Measurements from ENCODE around the gene THYN1.
"Not testable (repeated sequence)": the region's sequence is repeated elsewhere in the genome, so short reads cannot be mapped to it uniquely, and the experiment has no call there.

THYN1 gene

DNA sequence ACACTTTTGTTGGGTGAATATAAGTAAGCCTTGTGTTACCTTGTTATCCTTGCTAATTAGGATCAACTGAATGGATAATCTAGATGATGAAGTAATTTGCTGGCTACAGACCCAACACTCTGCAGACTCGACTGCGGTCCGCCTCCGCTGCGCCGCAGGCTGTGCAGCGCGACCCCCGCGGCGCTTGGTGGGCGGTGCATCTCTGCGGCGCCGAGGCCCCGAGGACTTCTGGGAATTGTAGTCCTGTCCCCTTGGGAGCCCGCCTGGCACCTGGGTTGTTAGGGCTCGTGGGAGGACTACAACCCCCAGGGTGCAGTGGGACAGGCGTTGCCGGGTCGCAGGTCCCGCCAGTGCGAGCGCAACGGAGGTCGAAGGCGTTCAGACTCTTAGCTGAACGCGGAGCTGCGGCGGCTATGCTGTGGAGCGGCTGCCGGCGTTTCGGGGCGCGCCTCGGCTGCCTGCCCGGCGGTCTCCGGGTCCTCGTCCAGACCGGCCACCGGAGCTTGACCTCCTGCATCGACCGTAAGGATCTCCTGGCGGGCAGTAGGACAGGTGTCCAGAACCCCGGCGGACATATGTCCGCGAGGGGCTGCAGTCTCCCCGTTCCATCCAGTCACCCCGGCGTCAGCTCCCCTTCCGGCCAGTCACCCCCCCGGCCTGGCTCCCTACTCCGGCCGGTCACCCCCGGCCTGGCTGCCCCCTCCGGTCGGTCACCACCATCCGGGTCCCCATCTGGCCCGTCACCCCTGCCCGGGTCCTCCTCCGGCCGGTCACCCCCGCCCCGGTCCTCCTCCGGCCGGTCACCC is at the start of gene THYN1, which contains the start of gene ACAD8:
Gene THYN1 (minus strand): TSS at position 165 of the 806 bp plus-strand sequence. CDS start 470 bp downstream, outside the sequence.
Gene ACAD8 (plus strand): TSS at position 381 of the 806 bp plus-strand sequence. CDS start 33 bp downstream, at position 414.
- DNase-seq (ENCODE audit: low read depth in 2 of 2) = peak; percentile 89

DNA sequence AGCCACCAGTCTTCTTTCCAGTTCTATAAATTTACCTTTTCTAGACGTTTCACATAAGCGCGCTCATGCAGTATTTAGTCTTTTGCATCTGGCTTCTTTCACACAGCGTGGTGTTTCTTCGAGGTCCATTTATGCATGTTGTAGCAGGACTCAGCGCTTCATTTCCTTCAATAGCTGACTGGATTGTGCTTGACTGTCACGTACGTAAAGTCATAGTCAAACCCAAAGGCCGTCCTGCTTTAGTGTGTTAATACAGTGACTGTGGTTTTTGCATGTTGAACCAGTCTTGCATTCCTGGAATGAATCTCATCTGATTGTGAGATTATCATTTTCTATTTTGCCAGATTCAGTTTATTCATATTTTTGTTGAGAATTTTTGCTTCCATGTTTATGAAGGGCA is 41.5 kb upstream of the THYN1 start:
- no peak for DNase-seq (ENCODE audit: low read depth in 2 of 2)

DNA sequence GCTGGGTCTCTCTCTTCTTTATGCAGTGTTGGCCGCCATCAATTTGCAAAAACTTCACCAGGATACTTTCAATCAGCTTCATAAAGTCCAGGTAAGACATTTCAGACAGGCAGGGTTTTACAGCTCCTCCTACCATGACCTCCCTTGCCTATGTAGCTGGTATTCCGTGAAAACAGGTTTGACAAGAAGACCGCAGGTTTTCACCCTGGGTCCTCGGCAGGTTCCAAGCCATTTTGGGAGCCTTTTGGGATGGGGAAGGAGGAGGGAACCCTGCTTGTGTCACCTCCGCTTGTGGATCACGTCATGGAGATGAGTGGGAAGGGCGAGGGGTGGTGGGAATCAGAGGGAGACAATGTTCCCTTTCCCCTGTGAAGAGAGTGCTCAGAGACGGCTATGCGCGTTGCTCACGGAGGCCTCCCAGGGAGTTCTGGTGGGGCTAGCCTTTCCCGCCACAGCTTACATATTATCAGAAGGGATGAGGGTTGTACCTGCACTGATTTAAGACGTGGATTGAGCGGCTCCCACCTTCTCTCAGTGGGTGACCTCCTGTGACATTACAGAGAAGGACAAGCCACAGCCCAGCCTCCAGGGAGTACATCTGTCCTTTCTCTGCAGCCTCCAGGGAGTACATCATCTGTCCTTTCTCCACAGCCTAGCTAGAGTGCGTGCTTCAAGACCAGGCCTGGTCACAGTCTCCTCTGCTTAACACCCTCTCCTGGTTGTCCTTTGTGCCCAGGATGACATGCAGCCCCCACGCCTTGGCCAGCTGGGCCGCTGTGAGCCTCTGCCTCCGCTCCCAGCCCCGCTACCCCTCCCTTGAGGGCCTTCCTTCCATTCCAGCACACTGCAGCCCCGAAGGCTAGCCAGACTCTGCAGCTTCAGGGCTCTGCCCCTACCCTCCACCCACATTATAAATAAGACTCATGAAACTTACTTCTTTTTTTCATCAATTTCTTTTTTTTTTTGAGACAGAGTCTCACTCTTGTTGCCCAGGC is 40.3 kb upstream of the THYN1 start:
- no peak for DNase-seq (ENCODE audit: low read depth in 2 of 2)

DNA sequence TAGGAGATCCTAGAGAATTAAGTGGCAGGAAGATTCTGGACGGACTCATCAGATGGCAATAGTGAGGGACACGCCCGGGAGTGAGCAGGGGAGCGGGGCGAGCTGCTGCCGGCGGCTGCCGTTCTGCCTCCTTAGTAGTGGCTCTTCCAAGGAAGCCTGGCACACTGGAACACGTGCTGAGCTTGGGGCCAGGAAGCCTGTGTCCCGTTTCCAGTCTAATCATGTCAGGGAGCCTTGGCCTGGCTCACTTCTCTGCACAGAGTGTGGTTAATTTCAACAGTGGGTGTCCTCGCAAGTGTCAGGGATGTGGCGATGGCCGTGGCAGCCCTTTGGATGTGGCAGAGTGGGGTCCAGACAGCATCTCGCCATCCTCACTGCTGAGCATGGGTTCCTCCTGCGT is 39.5 kb upstream of the THYN1 start:
- DNase-seq (ENCODE audit: low read depth in 2 of 2) = no peak

DNA sequence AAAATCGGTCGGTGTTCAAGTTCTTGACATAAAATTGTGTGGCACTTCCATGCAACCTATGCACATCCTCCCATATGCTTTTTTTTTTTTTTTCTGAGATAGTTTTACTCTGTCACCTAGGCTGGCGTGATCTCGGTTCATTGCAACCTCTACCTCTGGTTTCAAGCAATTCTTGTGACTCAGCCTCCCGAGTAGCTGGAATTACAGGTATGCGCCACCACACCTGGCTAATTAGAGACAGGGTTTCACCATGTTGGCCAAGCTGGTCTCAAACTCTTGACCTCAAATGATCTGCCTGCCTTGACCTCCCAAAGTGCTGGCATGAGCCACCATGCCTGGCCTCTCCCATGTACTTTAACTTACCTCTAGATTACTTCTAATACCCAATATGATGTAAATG is 38.0 kb upstream of the THYN1 start:
- DNase-seq (ENCODE audit: low read depth in 2 of 2) = no peak

DNA sequence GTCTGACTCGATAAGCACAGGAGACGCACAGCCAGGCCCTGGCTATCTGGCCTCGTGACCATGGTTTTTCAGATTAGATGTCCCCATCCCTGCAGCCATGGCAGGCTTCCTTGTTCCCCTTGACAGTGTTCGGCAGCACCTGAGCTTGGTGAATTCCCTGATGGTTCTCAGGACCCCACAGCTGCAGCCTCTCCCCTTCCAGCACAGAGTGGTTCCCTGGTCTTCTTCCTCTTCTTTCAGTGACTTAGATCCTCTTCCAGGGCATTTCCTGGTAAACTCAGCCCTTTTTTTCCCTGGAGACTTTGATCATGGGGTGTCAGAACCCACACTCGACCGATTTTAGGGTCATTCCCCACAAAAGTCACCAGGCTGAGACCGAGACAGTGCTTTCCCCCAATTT is 37.5 kb upstream of the THYN1 start:
- no peak for DNase-seq (ENCODE audit: low read depth in 2 of 2)

DNA sequence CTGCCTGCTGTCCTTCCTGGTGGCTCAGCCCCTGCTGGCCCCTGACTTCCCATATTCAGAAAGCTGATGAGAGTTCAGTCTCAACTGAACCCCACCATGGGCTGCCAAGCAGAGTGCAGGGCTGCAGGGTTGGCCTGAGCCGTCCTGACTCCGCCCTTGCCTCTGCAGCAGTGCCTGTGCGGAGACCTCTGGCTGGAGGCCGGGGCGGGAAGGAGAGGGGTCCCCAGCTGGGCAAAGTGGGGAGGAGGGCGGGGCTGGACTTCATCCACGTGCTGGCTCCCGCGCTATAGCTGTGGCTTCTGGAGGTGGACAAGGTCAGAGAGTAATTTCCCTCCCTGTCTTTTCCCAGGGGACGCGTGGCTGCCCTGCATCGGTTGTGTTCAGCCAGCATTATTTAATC is 36.6 kb upstream of the THYN1 start:
- DNase-seq (ENCODE audit: low read depth in 2 of 2) = no peak

DNA sequence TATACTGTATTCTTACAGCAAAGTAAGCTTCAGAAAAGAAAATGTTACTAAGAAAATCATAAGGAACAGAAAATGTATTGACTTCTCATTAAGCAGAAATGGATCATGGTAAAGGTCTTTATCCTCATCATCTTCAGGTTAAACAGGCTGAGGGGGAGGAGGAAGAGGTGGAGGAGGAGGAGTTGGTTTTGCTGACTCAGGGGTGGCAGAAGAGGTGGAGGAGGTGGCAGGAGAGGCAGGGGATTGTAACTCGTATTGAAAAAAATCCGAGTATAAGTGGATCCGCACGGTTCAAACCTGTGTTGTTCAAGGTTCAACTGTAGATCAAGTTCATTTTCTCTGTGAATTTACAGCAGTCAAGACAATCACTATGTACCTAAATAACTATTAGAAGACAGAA is 36.0 kb upstream of the THYN1 start:
- no peak for DNase-seq (ENCODE audit: low read depth in 2 of 2)

DNA sequence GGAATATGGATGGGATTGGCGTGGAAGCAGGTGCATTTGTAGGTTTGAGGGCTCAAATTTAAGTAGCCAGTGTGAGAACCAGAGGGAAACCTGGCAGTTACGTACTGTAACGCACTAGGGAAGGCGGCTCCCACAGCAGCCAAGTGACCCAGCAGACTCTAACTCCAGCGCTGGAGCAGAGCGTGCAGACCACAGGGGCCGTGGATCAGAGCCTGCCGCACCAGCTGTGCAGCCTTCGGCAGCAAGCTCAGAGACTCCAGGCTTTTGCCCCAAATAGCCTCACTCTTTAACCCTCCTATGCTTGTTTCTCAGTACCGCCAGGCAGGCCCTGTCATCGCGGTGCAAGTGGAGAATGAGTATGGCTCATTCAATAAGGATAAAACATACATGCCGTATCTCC is 35.3 kb upstream of the THYN1 start:
- DNase-seq (ENCODE audit: low read depth in 2 of 2) = no peak

DNA sequence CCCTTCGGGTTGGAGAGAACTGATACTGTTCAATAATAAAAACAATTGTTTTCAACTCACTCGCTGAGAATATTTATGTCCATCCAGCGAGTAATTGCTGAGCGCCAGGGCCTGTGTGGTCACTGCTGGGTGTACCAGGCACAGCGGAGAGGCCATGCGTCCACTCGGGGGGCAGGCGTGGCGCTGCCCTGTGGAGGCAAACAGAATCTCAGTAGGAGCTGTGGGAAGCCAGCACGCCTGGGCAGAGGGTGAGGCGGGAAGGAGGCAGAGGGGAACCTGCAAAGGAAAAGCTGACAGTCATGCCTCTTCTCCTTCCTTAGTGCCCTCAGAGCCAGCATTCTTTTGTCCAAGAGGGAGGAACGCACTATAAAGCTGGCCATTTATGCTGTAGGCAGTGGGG is 34.4 kb upstream of the THYN1 start:
- DNase-seq (ENCODE audit: low read depth in 2 of 2) = no peak

DNA sequence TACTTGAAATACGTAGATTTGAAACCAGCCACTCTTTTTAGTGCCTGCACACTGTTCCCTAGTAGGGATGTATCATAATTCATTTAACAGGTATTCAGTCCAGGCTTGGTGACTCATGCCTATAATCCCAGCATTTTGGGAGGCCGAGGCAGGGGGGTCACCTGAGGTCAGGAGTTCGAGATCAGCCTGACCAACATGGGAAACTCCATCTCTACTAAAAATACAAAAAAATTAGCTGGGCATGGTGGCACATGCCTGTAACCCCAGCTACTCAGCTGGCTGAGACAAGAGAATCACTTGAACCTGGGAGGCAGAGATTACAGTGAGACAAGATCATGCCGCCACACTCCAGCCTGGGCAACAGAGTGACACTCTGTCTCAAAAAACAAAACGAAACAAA is 31.2 kb upstream of the THYN1 start:
- not testable (repeated sequence) for DNase-seq (ENCODE audit: low read depth in 2 of 2)

DNA sequence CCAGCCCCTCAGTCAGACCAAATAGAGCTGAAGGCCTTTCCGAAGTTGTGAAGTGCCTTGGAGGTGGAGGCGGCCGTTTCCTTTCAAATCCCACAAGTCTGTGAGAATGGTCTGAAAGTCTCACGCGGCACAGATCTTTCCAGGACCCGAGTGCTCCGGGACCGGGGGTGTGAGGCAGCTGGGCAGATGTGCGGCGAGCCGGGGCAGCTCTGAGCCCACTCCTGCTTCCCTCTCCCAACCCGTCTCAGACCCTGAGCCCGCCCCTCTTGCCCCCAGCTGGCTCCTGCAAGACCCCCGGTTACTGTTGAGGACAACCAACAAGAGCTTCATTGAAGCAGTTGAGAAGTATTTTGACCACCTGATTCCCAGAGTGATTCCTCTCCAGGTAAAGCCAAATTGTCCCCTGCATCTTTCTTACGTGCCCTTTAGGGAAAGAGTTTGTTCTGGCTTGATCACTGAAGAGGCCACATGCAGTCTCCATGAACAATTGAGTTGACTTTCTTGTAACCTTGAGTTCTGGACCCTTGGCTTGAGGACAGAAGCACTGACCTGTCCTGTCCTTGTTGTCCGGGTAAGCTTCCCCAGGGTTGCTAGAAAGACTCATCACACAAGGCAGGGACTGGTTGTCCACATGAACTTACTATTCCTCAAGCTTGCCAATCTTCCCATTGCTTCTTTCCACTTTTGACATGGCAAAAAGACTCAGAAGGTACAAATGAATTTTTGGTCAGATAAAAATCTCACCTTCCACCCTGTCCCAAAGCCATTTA is 30.5 kb upstream of the THYN1 start:
- no peak for DNase-seq (ENCODE audit: low read depth in 2 of 2)

DNA sequence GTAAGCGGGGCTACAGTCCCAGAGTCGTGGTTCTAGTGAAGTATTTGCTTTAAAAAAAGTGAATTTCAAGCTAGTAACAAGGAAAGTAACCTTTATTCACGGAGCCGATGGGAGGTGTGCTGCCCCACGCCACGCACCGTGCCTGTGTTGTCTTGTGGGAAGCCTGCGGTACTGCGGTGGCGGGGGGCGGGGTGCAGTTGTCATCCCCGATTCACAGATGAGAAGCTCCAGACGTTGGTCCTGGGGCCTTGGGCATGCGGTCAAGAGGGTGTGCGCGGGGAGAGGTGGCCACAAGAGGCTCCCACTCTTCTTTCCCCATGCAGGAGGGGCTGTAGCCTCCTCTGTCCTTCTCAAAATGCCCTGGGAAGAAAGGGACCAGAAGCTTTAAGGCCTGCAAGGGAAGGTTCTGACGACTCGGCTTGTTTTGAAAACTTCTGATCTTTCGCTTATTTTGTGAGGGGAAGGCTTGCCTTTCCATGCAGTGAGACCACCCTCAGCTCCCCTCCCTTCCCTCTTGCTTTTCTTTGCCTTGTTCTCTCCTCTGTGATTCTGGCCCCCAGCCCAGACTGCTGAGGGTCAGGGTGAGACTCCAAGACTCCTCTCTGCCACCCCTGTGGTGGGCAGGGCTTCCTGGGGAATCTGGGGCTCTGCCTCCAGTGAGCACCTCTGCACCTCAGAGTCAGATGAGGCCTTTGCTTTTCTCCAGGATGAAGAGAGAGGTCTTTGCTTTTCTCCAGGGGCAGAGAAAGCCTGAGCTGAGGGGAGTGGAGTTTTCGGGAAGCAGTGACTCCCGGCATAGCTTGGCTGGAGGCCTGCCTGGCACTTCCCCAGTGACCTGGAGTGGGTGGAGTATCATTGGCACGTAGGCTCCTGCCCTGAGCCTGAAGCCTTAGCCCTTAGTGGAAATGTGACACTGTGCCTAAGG is 29.2 kb upstream of the THYN1 start:
- DNase-seq (ENCODE audit: low read depth in 2 of 2) = no peak

DNA sequence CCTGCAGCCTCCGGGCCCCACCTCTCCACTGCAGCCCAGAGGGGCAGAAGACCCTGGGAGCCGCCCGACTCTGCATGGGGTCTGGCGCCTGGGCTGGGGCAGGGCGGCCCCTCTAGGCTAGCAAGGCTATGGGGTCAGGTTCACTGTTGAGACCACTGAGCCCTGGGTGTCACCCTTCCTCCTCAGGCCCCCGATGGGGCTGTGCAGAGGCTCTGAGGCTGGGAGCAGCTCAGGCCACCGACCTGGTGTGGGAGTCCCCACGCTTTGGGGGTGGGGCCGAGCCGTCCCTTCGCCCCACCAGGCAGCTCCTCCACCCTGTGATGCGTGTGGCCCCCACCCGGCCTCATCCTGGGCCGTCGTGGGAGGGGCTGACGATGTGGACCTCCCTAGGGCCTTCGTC is 28.5 kb upstream of the THYN1 start:
- not testable (repeated sequence) for DNase-seq (ENCODE audit: low read depth in 2 of 2)

DNA sequence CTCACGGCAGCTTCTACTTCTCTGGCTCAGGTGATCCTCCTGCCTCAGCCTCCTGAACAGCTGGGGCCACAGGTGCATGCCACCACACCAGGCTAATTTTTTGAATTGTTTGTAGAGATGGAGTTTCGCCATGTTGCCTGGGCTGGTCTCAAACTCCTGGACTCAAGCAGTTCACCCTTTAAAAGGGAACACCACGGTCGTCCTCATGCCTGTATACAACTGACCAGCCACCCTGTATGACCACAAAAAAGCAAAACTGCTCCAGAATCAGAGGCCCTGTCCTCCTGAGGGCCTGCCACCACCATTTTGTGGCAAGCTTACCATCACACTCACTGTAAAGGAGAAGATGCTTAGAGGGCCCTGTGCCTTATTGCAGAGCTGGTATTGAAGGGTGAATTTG is 25.2 kb upstream of the THYN1 start:
- no peak for DNase-seq (ENCODE audit: low read depth in 2 of 2)

DNA sequence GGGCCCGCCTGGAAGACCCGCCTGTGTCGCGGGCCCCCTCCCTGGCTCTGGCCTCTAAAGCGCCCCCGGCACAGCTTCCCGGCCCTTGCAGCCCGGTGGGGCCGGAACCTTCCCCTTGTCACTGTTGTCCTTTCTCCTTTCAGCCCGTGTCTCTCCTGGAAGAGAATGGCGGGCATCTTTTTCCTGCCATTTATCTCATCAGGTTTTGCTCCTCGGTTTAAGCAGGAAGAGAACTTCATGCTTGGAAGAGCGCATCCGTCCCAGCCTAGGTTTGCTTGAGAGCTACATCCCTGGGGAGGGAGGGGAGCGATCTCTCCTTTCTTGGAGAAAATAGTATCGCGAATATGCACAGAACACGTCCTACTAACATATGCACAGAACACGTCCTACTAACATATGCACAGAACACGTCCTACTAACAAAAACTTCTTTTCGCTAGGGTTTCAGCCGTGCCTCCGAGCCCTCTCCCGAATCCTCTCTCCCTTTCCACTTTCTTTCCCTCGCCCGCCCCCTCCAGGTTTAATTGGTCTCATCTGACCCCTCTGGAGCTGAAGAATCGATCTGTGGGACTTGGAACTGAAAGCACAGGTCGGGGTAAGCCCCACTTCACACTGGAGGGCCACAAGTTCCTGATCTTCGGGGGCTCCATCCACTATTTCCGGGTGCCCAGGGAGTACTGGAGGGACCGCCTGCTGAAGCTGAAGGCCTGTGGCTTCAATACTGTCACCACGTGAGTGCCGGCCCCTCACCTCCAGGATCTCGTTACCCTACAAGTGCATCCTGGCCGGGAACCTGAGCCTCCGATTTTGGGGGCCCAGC is 24.2 kb upstream of the THYN1 start:
- DNase-seq (ENCODE audit: low read depth in 2 of 2) = no peak

DNA sequence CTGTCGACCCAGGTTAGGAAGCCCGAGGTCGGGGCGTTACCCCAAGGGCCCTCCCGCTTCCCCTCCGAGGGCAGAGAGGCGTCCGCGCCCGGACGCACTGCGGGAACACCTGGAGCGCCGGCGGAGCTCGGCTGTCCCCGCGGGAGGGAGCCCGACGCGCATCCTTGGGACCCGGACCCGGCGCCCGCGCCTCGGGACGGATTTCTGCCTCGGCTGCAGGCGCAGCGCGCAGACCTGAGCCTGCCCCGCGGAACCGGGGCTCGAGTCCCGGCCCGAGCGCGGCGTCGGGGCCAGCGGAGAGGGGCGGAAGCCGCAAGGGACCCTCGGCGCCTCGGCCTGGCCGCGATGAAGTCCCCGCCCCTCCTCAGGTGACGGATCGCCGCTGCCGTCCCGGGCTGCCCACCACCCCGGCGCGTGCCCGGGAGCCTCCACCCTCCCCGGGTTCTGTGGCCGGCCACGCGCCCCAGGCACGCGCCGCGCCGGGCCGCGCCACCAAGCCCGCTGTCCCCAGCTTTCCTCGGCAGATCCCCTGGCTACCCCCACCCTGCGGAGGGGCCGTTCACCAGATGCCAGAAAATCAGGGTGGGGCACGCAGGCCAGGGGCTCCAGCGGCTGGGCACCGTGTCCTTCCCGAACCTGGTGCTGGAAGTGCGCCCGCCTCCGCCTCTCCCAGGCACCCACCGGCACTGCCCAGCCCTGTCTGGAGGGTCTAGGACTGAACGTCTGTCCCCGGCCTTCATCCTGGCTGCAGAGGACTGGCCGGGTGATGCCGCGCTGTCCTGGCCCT is 23.4 kb upstream of the THYN1 start:
- no peak for DNase-seq (ENCODE audit: low read depth in 2 of 2)

DNA sequence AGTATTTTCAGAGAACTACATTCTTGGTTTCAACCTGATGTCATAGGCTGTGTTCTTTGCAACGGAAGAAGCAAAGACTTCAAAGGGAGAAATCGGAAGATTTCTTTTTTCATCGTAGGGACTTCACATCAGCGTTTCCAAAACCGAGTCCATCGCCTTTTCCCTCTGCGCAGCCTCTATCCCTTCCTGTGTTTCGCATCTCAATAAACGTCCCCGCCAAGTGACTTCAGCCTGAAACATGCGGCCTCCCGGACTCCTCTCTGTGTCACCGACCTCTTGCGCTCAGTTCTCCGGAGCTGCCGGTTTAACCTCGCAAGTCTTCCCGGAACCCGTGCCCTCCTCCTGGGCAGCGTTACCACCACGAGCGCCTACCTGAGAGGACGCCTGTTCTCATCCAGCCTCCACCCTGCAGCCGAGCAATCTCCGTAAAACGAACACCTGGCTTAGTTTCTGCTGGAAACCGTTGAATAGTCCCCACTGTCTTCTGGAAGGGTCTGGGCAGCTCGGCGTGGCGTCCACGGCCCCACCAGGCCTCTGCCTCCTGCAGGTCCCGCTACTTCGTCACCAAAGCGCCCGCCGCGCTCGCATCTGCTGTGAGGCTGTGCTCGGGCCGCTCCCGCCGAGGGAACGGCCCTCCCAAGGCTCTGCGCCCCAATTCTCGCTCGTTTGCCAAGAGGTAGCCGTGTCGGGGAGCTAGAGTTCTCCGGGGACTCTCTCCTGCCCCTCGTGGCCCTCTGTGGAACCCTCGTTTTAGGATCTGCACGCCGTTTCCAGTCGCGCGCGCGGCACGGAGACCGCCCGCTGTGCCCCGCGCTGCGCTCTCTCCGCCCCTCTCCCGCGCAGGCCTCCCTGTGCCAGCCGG is 22.6 kb upstream of the THYN1 start, which contains the start of gene GLB1L3:
Gene GLB1L3 (plus strand): TSS at position 846 of the 862 bp plus-strand sequence. CDS start 362 bp downstream, outside the sequence.
- peak; percentile 49 to 56 for DNase-seq (ENCODE audit: low read depth in 2 of 2)
